GM21367 (cell line): ENCODE data around the gene FBXO10.
"Not testable (repeated sequence)": the region's sequence is repeated elsewhere in the genome, so short reads cannot be mapped to it uniquely, and the experiment has no call there.

Experiments used
- ATAC-seq: cut with Tn5 transposase; IDR thresholded peaks from one replicate; pipeline ENCODE4 v1.9.1; 2021; ENCODE audit not compliant: unreplicated experiment

Gene FBXO10

GRCh38 chr9:37550781-37551180, 25.4 kb downstream of the FBXO10 start:
- ATAC-seq: no peak

GRCh38 chr9:37549527-37549926, 26.7 kb downstream of the FBXO10 start:
- no peak for ATAC-seq

DNA sequence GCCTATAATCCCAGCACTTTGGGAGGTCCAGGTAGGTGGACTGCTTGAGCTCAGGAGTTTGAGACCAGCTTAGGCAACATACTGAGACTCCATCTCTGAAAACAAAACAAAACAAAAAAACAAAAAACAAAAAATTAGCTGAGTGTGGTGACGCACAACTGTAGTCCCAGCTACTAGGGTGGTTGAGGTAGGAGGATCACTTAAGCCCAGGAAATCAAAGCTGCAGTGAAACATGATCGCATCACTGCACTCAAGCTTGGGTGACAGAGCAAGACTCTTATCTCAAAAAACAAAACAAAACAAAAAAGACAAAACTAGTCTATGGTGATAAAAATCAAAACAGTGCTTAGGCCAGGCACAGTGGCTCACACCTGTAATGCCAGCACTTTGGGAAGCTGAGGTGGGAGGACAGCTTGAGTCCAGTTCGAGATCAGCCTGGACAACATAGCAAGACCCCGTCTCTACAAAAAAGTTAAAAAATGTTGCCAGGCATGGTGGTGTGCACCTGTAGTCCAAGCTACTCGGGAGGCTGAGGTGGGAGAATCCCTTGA, 28.8 kb downstream of the FBXO10 start:
- no peak for ATAC-seq

DNA sequence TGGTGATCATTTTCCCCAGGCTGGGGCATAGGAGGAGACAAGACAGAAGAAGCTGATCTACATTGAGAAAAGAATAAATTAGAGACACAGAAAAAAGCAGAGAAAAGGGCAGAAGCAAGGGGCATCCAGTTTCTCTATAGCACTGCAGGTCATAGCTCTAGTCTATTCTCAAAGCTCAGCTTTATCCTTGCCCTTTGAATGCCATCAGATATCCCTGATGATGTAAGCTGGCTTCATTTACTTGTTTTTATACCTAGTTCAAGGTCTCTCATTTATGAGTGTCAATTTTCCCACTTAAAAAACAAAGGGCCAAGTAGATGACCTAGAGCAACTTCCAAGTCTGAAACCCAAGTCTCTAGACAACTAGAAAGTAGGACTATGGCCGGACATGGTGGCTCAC, 32.7 kb downstream of the FBXO10 start:
- ATAC-seq: no peak

- no peak for ATAC-seq
Measured at GRCh38 chr9:37542895-37543294, 33.3 kb downstream of the FBXO10 start.

DNA sequence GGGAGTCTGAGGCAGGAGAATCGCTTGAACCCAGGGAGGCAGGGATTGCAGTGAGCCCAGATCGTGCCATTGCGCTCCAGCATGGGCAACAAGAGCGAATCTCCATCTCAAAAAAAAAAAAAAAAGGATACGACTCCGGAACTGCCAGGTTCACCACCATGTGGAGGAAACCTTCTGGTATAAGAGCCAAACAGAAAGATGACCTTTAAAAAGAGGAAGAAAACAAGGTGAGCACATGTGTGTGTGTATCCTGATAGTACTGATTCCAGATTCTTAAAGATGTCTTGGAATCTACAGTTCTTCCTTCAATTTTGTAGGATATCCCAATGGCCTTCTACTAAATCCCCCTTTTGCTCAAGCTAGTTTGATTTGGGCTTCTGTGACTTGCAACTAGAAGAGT, 33.7 kb downstream of the FBXO10 start:
- no peak for ATAC-seq

DNA sequence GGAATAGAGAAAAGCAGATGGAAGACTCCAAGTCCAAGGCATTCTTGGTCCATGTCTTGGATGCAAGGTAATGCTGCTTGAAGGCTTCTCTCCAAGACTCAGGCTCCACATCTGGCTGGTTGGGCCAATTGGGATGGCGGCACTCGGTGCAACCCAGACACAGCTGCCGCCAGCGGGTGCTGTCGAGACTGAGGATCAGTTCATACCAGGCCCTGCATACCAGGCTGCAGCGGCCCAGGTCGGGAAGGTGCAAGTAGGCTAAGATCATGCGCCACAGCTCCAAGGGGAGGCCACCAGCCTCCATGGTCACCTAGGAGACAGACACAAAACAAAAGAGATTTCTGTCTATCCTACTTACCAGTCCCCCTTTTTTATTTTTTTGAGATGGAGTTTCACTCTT, 34.7 kb downstream of the FBXO10 start:
- no peak for ATAC-seq

GRCh38 chr9:37540634-37541033, 35.5 kb downstream of the FBXO10 start:
- no peak for ATAC-seq

- ATAC-seq: no peak
Measured at GRCh38 chr9:37539634-37540033, 36.5 kb downstream of the FBXO10 start.

GRCh38 chr9:37538099-37538498, 38.1 kb downstream of the FBXO10 start:
- no peak for ATAC-seq

GRCh38 chr9:37534901-37535300, 41.3 kb downstream of the FBXO10 start:
- no peak for ATAC-seq

GRCh38 chr9:37534412-37534811, 41.8 kb downstream of the FBXO10 start:
- no peak for ATAC-seq

DNA sequence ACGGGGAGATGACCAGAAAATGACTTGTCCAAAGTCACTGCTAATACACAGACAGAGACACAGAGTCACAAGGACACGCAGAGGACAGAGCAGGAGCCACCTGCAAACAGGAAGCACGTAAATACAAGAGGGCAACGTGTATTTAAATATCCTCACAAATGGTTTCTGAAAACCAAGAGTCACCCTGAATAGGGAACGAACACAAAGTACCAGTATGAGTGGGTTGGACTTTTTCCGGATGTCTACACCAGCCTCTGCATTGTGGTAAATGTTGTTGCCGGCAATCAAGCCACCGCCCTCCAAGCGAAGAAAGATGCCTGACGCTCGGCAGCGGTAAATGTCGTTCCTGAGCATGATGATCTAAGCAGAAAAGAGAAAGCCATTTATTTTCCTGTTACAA, 44.5 kb downstream of the FBXO10 start:
- peak; percentile 79 for ATAC-seq

DNA sequence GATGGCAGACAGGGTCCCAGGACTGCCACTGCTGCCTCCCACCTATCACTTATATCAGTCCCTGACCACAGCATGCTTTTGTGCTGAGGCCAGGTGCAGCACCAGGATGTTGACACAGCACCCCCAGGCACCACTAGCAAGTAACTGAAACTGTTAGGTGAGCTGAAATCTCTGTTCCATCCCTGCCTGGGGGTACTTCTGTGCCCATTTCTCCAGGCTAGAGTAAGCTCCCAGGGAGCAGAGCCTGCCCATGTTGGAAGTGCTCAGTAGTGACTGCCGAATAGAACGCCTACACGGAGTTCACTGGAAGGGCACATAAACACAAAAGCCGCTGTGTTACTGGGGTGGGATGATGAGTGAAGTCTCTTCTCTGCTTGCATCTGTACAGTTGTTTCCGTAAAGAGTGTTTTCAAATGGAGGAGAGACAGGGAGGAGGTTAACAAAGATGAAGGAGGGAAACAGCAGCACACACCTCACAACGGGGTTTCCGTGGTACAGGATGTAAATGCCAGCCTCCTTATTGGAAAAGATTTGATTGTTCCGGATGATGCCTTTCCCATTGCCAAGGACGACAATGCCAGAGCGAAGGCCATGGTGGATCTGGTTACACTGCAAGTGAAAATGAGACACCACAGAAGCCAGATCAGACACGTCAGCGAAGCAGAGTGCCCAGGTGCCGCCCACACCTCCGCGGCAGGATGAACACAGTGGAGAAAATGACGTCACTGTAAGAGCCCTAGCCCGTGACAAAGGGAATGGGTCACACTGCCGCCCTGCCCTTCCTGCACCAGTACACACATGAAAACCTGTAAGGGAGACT, 47.3 kb downstream of the FBXO10 start:
- ATAC-seq: peak; percentile 50

- no peak for ATAC-seq
Measured at GRCh38 chr9:37523916-37524315, 52.3 kb downstream of the FBXO10 start.

- ATAC-seq: no peak
Measured at GRCh38 chr9:37522971-37523370, 53.2 kb downstream of the FBXO10 start.

DNA sequence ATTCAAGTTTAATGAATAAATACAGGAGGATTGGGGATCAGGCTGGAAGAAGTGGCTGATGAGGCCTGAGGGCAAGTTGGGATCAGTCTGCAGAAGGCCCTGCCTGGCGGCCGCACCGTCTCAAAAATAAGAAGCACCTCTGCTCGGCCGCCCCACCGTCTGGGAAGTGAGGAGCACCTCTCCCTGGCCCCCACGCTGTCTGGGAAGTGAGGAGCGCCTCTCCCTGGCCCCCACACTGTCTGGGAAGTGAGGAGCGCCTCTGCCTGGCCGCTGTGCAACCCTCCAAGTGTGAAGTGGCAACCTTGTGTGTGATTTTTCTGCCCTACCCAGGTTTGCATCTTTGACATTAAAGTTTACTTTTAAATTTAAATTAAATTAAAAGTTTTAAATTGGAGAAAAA, 55.1 kb downstream of the FBXO10 start:
- ATAC-seq: no peak

DNA sequence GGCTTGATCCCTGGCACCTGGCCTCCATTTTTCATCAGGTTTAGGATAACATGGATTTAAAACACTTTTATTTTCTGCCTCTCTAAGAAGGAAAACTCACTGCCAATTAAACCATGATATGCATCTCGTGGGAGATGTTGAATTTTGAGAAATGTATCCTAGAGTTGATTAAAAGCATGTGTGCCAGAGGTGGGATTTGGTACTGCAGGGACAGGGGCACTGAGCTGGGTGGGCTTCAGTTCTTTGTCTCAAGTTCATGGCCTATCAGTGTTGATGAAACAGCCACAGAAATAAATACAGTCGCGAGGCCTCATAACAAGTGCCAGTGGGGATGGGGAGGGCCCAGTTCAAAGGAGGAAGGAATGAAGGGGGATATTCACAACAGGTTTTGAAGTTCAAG, 55.5 kb downstream of the FBXO10 start:
- ATAC-seq: no peak

DNA sequence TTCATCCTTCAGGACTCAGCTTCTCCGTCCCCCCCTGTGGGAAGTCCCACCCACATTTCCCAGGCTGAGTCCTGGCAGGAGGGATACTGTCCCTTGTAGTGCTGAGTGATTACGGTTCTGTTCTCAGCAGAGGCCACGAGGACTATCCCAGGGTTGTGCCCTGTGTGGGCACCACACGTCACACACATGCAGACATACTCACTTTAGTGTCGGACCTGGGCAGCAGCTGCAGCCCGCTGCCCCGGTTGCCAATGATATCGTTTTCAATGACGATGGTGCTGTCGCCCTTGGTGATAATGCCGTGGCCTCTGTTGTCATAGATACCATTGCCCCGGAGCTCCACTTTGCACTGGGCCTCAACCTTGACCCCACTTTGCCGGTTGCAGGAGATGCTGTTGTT, 58.3 kb downstream of the FBXO10 start:
- ATAC-seq: no peak

DNA sequence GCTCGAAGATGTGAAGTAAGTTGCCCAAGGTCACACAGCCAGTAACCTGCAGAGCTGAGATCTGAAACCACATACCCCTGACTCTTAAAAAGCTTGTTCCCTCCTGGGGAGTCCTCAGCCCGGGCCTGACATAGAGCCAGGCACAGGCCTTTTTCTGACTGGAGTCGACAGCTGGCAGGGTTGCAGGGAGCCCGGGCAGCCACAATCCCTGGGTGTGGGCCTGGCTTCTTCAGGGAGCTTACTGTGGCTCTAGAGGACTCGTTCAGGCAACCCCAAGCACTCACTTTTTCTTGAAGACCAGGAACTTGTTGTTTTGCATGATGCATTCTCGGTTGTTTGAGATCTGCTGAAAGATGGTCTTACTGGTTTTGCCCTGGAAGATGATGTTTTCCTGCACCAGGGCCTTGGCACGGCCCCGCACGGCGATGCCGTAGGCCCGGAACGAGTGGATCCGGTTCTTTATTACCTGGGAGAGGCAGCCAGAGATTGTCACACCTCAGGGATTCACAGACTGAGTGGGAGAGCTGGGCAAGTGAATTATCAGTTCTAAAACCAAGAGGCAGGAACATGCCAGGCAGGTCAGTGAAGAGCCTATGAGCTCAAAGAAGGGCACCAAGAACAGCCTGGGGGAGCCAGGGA, 60.4 kb downstream of the FBXO10 start:
- ATAC-seq: no peak

GRCh38 chr9:37514999-37515398, 61.2 kb downstream of the FBXO10 start:
- ATAC-seq: no peak

GRCh38 chr9:37514415-37514814, 61.8 kb downstream of the FBXO10 start:
- not testable (repeated sequence) for ATAC-seq
